GM18858 (cell line): ENCODE measurements around the gene TM4SF18.
A peak's percentile ranks its signal among the peaks of the same experiment; 100 is the strongest.

Experiments used
- ATAC-seq: cut with Tn5 transposase; IDR thresholded peaks from one replicate; pipeline ENCODE4 v1.9.1; 2021; ENCODE audit not compliant: unreplicated experiment

TM4SF18 gene

GRCh38 chr3:149288655-149289054, 44.8 kb downstream of the TM4SF18 start:
- ATAC-seq, result no peak

DNA sequence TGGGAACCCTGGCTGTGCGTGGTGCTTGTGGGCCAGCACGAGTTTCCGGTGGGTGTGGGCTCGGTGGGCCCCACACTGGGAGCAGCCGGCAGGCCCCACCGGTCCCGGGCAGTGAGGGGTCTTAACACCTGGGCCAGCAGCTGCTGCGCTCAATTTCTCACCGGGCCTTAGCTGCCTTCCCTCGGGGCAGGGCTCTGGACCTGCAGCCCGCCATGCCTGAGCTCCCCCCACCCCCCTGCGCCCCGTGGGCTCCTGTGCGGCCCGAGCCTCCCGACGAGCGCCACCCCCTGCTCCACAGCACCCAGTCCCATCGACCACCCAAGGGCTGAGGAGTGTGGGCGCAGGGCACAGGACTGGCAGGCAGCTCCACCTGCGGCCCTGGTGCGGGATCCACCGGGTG, 49.4 kb downstream of the TM4SF18 start:
- no peak for ATAC-seq

DNA sequence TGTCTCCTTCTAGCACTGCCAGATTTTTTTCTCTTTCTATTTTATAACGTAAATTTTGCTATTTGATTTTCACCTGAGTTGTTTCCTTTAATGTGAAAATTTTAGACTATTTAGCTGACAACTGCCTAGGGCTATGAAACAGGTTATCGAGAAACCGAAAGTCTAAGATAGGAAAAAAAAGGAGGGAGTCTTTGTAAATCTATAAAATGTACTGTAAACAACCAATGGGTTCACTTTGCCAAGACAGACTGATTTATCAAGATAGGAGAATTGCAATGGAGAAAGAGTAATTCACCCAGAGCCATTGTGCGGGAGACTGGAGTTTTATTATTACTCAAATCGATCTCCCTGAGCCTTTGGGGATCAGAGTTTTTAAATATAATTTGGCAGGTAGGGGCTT, 50.0 kb downstream of the TM4SF18 start:
- no peak for ATAC-seq

- ATAC-seq, result no peak
Observed at GRCh38 chr3:149282836-149283235, 50.6 kb downstream of the TM4SF18 start.

DNA sequence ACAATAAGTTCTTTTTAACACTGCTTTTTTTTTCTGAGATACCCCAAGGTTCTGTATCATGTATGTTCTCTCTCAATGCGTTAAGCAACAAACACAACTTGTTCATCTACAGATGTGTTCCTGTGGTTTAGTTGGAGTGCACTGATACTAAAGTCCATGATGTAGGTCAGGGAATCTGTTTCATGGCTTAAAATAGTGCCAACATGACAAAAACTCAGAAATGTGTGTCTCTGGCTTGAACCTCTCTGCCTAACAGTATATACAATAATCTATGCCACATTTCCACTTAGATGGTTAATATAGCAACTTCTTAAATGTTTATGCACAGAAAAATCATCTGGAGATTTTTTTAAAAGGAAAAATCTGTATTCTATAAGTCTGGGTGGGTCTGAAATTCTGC, 51.1 kb downstream of the TM4SF18 start:
- no peak for ATAC-seq

DNA sequence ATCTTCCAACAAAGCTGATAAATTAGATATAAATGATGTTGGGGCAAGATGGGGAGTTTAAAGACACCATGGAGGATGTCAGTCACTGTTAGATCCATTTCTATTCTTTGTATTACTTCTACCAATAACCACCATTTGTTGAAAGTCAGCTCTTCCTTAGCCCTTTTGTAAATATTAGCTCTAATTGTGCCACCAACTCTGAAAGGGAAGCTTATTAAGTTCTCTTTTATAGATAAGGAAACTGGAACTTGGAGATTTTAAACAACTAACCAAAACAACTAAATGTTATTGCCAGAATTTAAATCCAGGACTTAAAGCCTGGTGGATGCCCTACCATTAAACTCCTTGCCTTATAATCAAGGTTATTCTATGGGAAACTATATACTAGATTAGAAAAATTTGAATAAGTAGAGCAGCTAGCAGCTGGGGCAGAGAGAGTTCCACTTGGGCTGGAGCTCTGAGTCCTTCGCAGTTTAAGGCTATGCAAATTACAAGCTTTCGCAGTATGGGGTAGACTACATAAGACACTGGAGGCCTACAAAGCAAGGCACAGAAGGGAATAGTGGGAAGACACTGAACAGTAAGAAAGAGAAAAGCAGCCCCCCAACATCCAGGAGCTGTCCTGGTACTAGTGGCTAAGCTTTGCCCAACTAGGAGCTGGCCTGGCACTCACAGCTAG, 52.6 kb downstream of the TM4SF18 start:
- ATAC-seq, result no peak

DNA sequence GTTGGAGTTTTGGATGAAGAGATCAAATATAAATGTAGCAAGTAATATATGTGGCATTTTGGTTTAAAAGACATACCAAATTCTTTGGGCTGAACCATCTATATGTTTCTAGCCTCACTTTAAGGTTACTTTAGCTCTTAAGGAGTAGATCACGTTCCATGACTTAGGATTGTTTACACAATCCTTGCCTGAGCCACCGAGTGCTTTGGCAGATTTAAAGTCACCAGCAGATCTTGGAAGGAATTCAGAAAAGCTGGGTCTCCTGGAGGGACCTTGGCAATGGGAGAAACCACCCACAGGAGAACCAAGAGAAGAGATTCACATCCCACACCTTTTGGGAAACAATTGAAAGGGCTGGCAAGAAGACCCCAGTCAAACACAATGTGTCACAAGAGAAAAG, 54.5 kb downstream of the TM4SF18 start:
- ATAC-seq, result no peak

DNA sequence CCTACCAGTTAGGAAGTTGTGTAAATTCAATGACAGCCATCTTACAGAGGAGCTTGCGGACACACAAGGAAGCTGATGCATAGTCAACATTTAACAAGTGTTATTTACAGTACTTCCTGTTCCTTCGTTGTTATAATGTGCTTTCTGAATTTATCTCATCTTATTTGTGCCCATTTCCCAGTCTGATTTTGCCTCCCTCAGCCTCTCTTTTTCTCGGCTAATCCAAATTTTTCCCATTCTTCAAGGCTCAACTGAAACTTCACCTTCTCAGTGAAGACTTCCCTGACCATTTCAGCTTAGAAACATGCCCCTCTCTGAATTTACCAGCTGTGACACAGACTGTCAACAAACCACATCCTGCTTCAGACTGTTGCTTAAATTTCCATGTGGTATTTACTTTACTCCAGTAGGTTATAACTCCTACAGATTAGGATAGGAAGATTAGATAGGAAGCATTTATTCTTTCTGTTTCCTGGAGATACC, 56.1 kb downstream of the TM4SF18 start:
- ATAC-seq, result peak; percentile 61

GRCh38 chr3:149276619-149277018, 56.8 kb downstream of the TM4SF18 start:
- ATAC-seq, result no peak

DNA sequence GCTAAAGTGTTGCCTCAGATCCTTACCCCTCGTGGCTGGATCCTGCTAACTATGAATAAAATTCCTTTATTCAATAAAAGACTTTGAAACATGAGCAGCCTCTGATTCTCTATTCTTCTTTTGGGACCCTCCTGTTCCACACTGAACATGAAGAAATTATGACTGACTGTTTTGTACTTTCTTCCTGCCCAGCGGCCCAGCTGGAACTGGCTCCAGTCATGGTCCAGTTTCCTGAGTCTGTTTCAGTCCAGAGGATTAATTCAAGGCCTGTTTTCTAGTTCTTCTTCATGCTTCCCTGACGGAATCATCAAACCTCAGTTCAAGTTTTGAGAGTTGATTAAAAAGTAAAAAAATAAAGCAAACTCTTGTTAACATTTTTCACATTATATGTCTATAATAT, 59.2 kb downstream of the TM4SF18 start:
- no peak for ATAC-seq

DNA sequence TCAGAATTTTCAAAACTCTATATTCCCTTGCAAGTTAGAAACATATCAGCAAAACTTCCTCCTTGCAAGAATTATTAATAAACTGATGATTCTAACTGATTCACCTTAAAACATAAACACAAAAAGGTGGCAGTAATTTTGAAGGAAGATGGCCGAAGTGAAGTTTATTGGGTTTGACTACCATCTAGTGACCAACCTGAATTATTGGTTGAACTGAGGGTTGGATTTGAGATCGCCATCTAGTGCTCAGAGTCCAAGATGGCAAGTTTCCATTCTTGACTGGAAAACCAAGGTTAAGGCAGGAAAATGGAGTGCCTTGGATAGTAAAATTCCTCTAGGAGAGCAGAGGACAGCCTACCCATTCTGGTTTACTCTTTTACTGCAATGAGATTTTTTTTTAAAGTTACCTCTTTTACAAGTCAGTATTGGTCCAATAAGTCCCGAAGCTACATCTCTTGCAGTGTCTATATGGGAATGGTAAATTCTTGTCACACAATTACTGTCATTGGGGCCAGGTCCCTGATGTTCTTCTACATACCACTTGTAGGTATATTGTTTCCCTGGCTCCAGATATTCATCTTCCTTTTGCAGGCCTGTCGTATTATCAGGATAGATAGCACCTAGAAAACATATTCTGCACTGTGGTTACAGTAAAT, 60.2 kb downstream of the TM4SF18 start:
- ATAC-seq, result peak; percentile 76

GRCh38 chr3:149271669-149272068, 61.8 kb downstream of the TM4SF18 start:
- no peak for ATAC-seq

DNA sequence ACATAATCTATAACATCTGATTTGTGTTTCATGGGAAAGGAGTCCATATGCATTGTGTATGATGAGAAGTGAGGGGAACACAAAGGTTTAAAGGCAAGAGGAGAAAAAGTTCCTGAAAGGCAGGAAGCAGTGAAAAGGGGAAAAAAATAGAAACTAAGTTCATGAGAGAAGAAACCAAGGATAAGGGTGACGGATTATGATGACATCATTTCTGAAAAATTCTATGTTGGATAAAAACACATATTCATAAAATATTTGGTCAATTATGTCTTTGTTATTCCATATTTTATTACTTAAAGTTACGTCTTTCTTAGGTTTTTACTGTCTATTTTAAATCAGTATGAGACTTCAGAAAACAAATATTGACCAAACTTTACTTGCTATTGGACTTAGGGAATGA, 63.3 kb downstream of the TM4SF18 start:
- no peak for ATAC-seq

- no peak for ATAC-seq
Observed at GRCh38 chr3:149269687-149270086, 63.7 kb downstream of the TM4SF18 start.
